A673 (cell line): ENCODE results near the gene TAGLN. TPM values are rescaled to one million over a fixed set of nuclear protein-coding genes. Genes with fewer than 3 reads are reported as not detected.

Experiments used
- BruUV-seq: library from RNA; stranded (reverse); fragments of 400-500 nt; replicated peaks from 2 replicates; lab custom pipeline; 2021; lab: Mats Ljungman, UMichigan
- CTCF ChIA-PET: fragments of 300-600 bp; sonication (Branson Sonifier 250); formaldehyde crosslinking; loops from one replicate; lab custom pipeline; 2022; ENCODE audit warnings: antibody characterized with exemption; lab: Charles Lee
- POLR2A ChIA-PET: fragments of 300-600 bp; sonication (Branson Sonifier 250); formaldehyde crosslinking; loops from one replicate; lab custom pipeline; 2022; ENCODE audit warnings: antibody characterized with exemption; ENCODE audit not compliant: low non-redundant PET; lab: Charles Lee
- DNase-seq: peaks from one replicate; pipeline ENCODE4 v3.0.0-alpha.2; 2015; ENCODE audit warnings: low spot score
- H3K27ac ChIP-seq: fragments of 200-600 bp; sonication (generic); 2 replicates; pipeline ENCODE4 v1.5.1; 2016; ENCODE audit warnings: mixed run types, low read depth, mild to moderate bottlenecking, mixed read lengths, antibody characterized with exemption, low read length; ENCODE audit not compliant: poor library complexity, severe bottlenecking
- H3K27me3 ChIP-seq: fragments of 200-600 bp; sonication (generic); replicated peaks from 2 replicates; pipeline ENCODE4 v1.6.1; 2017; ENCODE audit warnings: mixed run types, low read depth, mild to moderate bottlenecking, mixed read lengths, antibody characterized with exemption, low read length; ENCODE audit not compliant: insufficient read depth, poor library complexity
- H3K36me3 ChIP-seq: fragments of 200-600 bp; sonication (generic); 2 replicates; pipeline ENCODE4 v1.6.1; 2016; ENCODE audit warnings: mixed run types, mild to moderate bottlenecking, mixed read lengths, antibody characterized with exemption, low read length; ENCODE audit not compliant: insufficient read depth, poor library complexity, severe bottlenecking
- H3K4me1 ChIP-seq: fragments of 200-600 bp; sonication (generic); 2 replicates; pipeline ENCODE4 v1.6.1; 2017; ENCODE audit warnings: mixed run types, mild to moderate bottlenecking, mixed read lengths, antibody characterized with exemption, low read length; ENCODE audit not compliant: insufficient read depth, poor library complexity, severe bottlenecking
- H3K4me3 ChIP-seq: fragments of 200-600 bp; sonication (generic); 2 replicates; pipeline ENCODE4 v1.5.1; 2016; ENCODE audit warnings: low read depth, mixed run types, mild to moderate bottlenecking, mixed read lengths, low read length; ENCODE audit not compliant: poor library complexity, severe bottlenecking
- H3K9me3 ChIP-seq: fragments of 200-600 bp; sonication (generic); 2 replicates; pipeline ENCODE4 v1.6.1; 2016; ENCODE audit warnings: mixed run types, low read depth, mild to moderate bottlenecking, mixed read lengths, antibody characterized with exemption, low read length; ENCODE audit not compliant: poor library complexity, severe bottlenecking
- CTCF ChIP-seq: fragments of 300-800, 200-600 bp; sonication (generic); conservative IDR thresholded peaks from 2 replicates; pipeline ENCODE4 v1.5.1; 2017; ENCODE audit warnings: low read depth, mild to moderate bottlenecking, antibody characterized with exemption, low read length, moderate library complexity, mixed read lengths
- EZH2 ChIP-seq: fragments of 200-600 bp; sonication (generic); IDR thresholded peaks from 2 replicates; pipeline ENCODE4 v1.6.1; 2017; ENCODE audit warnings: borderline replicate concordance, low read depth, mild to moderate bottlenecking, mixed read lengths, antibody characterized with exemption, low read length; ENCODE audit not compliant: poor library complexity, severe bottlenecking
- intact Hi-C: fragments of 100-400 bp; cut with micrococcal nuclease; formaldehyde crosslinking; loops from one replicate; pipeline ENCODE4 v1.10.0; 2022; ENCODE audit not compliant: unreplicated experiment
- total RNA-seq: library from RNA; stranded (reverse); gene quantifications from 2 replicates; pipeline ENCODE4 v1.2.3, GENCODE V29; 2021

The TAGLN gene
- total RNA-seq, 1 experiment from 2014 or later, result 27.2 TPM

- no peak for DNase-seq
- ChIA-PET POLR2A (no interaction called here), CTCF (no interaction called here)
These were observed 15.3 kb upstream of the TAGLN start for GRCh38 chr11:117183724-117184349.

DNA sequence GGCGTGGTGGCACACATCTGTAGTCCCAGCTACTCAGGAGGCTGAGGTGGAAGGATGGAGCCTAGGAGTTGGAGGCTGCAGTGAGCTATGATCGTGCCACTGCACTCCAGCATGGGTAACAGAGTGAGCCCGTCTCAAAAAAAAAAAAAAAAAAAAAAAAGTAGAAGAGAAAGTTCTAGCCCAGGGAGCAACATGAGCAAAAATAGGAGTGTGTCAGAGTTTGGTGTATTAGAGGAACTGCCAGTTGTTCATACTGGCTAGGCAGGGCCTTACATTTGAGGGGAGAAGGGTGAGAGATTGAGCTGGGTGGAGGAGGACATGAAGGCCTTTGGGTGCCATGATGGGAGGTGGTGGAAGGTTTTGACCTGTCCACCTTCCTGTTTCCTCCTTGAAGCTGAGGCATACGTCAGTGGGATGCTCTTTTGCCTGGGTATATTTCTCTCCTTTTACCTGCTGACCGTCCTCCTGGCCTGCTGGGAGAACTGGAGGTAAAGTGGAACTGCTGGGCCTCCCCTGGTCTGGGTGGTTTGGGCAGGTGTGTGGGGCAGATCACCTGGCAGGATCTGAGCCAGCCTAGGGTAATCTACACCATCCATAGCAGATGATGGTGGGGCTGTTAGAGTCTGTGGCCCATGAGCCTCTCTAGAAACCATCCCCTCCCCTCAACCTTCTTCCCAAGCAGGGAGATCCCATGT is 13.3 kb upstream of the TAGLN start:
- TF ChIP-seq CTCF (no peak), EZH2 (no peak)
- H3K36me3 ChIP-seq, result peaks cover 13% of the 10 kb centered on the region
- CTCF ChIA-PET, result interaction anchor here (0.6 kb wide), 1 partner anchor 16 kb away, joined by 10 read pairs; no protein-coding TSS in a partner anchor
- BruUV-seq, result no TSS peak
- peaks cover 7% of the 10 kb centered on the region for H3K4me1 ChIP-seq
- H3K27me3 ChIP-seq, result no peaks in the 10 kb centered on the region
- intact Hi-C loops, result no loop called here
- no peak overlapping the region for H3K27ac ChIP-seq
- H3K9me3 ChIP-seq, result no peaks in the 10 kb centered on the region
- DNase-seq, result no peak
- POLR2A ChIA-PET, result no interaction called here
- no peak overlapping the region for H3K4me3 ChIP-seq

More at GRCh38 chr11:117183724-117184349, 15.3 kb upstream of the TAGLN start:
- no peaks in the 10 kb centered on the region for H3K27me3 ChIP-seq
- no peaks in the 10 kb centered on the region for H3K9me3 ChIP-seq
- H3K4me3 ChIP-seq, result no peak overlapping the region
- BruUV-seq, result no TSS peak
- no peak overlapping the region for H3K27ac ChIP-seq
- TF ChIP-seq CTCF (no peak), EZH2 (no peak)
- H3K4me1 ChIP-seq, result peaks cover 21% of the 10 kb centered on the region
- peaks cover 4% of the 10 kb centered on the region for H3K36me3 ChIP-seq
- intact Hi-C loops, result no loop called here

DNA sequence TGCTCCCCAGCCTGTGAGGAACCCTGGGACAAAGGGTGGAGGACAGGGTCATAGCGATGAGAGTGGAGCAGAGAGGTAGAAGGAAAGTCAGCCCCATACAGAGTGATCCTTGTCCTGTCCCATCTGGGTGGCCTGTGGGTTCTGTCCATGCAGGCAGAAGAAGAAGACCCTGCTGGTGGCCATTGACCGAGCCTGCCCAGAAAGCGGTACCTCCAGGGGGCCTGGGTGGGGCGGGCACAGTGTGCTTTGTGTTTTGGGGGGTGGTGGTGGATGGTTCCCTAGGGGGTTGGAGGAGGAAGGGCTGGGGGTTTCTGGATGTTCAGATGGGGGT is 12.8 kb upstream of the TAGLN start:
- TF ChIP-seq CTCF (no peak), EZH2 (no peak)
- no TSS peak for BruUV-seq
- ChIA-PET CTCF (interaction anchor here (0.6 kb wide), 1 partner anchor 15 kb away, joined by 10 read pairs; no protein-coding TSS in a partner anchor), POLR2A (no interaction called here)
- intact Hi-C loops, result no loop called here
- Histone ChIP-seq H3K4me3 (no peak overlapping the region), H3K9me3 (no peaks in the 10 kb centered on the region), H3K27me3 (no peaks in the 10 kb centered on the region), H3K27ac (no peak overlapping the region), H3K36me3 (peaks cover 13% of the 10 kb centered on the region), H3K4me1 (peaks cover 2% of the 10 kb centered on the region)
- DNase-seq, result no peak
